Measurements from ENCODE around the gene TRIM72. TPM values are rescaled to one million over a fixed set of nuclear protein-coding genes. Genes with fewer than 3 reads are reported as not detected.

Gene TRIM72
- total and polyA plus RNA-seq, 9 of the 15 experiments (the other 6 are each of a cell fraction or from before 2014, with no cell fraction given) = under 0.01 TPM; not detected in 8

DNA sequence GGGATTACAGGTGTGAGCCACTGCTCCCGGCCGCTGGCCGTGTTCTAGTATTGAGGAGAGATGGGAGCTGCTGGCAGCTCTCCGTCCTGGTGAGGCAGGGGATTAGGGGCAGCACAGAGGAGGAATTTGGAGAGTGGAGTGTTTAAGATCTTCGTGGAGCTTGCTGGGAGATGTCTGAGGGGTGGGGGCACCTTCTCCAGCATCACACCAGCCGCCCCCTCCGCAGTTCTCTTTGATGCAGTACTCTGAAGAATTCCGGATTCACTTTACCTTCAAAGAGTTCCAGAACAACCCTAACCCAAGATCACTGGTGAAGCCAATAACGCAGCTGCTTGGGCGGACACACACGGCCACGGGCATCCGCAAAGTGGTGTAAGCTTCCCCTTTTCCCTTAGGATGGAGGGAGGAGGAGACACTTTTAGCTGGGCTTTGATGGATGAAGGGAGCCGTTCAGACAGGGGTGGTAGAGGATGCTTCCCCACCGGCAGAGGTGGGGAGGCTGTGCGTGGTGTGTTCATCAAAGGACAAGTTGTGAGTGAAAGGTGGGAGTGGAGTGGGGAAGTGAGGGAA, 57.8 kb downstream of the TRIM72 start:
- BruUV-seq (replicated peaks) = no TSS peak
- Histone ChIP-seq H3K27me3 (ENCODE audit: control insufficient read depth in 2 of 2, insufficient read depth in 2 of 2, low read length in 2 of 2) (peaks cover 24 to 47% of the 10 kb centered on the region in 2 experiments), H3K27ac (ENCODE audit: extremely low read depth, low read depth, low read length) (no peak overlapping the region), H3K9me1 (ENCODE audit: control insufficient read depth, insufficient read depth, low read length) (no peaks in the 10 kb centered on the region), H2AFZ (ENCODE audit: low read depth, low read length) (no peak overlapping the region), H3K79me2 (ENCODE audit: control insufficient read depth, insufficient read depth, low read length) (no peaks in the 10 kb centered on the region), H3K9ac (ENCODE audit: insufficient read depth in 1 of 2, low read depth in 2 of 2, low read length in 2 of 2) (no peak overlapping the region), H3K9me3 (replicated peaks; ENCODE audit: control insufficient read depth, insufficient read depth, low read depth, low read length) (no peaks in the 10 kb centered on the region), H3K4me3 (no peak overlapping the region), H3K4me2 (ENCODE audit: insufficient read depth, low read length) (no peak overlapping the region), H3K4me1 (replicated peaks in 1 of 2; ENCODE audit: control insufficient read depth in 2 of 2, insufficient read depth in 2 of 2, low read length in 2 of 2) (no peaks in the 10 kb centered on the region; a peak in 1 of 5 replicates), H3K36me3 (ENCODE audit: control insufficient read depth, insufficient read depth, low read length) (no peaks in the 10 kb centered on the region), H4K20me1 (replicated peaks; ENCODE audit: control insufficient read depth, insufficient read depth, low read length) (no peaks in the 10 kb centered on the region)
- in situ Hi-C loops (cut with MboI) = no loop called here
- ATAC-seq (no peak), DNase-seq (ENCODE audit: extremely low read depth in 1 of 4, low spot score in 3 of 4) (peak in 1 of 4 experiments; percentile 6), FAIRE-seq (no peak)
- intact Hi-C loops (cut with micrococcal nuclease) = no loop called here
- 13% methylated on average over 16 of the region's 16 CpGs for WGBS (ENCODE audit: insufficient coverage, low coverage, missing lambda C conversion rate)
- POLR2A ChIA-PET = interaction anchor here (0.6 kb wide), 1 partner anchor 126 kb away, joined by 3 read pairs; no protein-coding TSS in a partner anchor
- CTCF ChIA-PET (ENCODE audit: low intra/inter-chr PET ratio) = no interaction called here
- TF ChIP-seq RFX7 (CRISPR knock-in tag; IDR thresholded peaks at IDR 0.05) (no peak), HMG20B (CRISPR knock-in tag; IDR thresholded peaks at IDR 0.05) (no peak), KDM5B (IDR thresholded peaks at IDR 0.05; ENCODE audit: insufficient replicate concordance, low read depth, low read length) (no peak), ZNF717 (CRISPR knock-in tag; IDR thresholded peaks at IDR 0.05) (no peak), HNRNPLL (IDR thresholded peaks at IDR 0.05; ENCODE audit: low read depth, low read length, poor library complexity, severe bottlenecking) (no peak), SP2 (IDR thresholded peaks at IDR 0.05; ENCODE audit: extremely low read depth, low read depth, low read length, poor library complexity, severe bottlenecking) (no peak), MEF2D (tag; conservative IDR thresholded peaks at IDR 0.05; ENCODE audit: low read depth) (no peak), FOS (IDR thresholded peaks at IDR 0.05; ENCODE audit: extremely low read depth, insufficient read length) (no peak), SRSF7 (optimal IDR thresholded peaks at IDR 0.05; ENCODE audit: low read depth, low read length) (no peak)
- TF ChIP-seq, protein P1, sequence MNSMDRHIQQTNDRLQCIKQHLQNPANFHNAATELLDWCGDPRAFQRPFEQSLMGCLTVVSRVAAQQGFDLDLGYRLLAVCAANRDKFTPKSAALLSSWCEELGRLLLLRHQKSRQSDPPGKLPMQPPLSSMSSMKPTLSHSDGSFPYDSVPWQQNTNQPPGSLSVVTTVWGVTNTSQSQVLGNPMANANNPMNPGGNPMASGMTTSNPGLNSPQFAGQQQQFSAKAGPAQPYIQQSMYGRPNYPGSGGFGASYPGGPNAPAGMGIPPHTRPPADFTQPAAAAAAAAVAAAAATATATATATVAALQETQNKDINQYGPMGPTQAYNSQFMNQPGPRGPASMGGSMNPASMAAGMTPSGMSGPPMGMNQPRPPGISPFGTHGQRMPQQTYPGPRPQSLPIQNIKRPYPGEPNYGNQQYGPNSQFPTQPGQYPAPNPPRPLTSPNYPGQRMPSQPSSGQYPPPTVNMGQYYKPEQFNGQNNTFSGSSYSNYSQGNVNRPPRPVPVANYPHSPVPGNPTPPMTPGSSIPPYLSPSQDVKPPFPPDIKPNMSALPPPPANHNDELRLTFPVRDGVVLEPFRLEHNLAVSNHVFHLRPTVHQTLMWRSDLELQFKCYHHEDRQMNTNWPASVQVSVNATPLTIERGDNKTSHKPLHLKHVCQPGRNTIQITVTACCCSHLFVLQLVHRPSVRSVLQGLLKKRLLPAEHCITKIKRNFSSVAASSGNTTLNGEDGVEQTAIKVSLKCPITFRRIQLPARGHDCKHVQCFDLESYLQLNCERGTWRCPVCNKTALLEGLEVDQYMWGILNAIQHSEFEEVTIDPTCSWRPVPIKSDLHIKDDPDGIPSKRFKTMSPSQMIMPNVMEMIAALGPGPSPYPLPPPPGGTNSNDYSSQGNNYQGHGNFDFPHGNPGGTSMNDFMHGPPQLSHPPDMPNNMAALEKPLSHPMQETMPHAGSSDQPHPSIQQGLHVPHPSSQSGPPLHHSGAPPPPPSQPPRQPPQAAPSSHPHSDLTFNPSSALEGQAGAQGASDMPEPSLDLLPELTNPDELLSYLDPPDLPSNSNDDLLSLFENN (IDR thresholded peaks at IDR 0.05; ENCODE audit: low read depth in 2 of 2, low read length in 2 of 2) = no peak
- TF ChIP-seq, protein P2, sequence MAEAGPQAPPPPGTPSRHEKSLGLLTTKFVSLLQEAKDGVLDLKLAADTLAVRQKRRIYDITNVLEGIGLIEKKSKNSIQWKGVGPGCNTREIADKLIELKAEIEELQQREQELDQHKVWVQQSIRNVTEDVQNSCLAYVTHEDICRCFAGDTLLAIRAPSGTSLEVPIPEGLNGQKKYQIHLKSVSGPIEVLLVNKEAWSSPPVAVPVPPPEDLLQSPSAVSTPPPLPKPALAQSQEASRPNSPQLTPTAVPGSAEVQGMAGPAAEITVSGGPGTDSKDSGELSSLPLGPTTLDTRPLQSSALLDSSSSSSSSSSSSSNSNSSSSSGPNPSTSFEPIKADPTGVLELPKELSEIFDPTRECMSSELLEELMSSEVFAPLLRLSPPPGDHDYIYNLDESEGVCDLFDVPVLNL (CRISPR knock-in tag; IDR thresholded peaks at IDR 0.05; ENCODE audit: low read depth) = no peak
- TF ChIP-seq, protein P3, sequence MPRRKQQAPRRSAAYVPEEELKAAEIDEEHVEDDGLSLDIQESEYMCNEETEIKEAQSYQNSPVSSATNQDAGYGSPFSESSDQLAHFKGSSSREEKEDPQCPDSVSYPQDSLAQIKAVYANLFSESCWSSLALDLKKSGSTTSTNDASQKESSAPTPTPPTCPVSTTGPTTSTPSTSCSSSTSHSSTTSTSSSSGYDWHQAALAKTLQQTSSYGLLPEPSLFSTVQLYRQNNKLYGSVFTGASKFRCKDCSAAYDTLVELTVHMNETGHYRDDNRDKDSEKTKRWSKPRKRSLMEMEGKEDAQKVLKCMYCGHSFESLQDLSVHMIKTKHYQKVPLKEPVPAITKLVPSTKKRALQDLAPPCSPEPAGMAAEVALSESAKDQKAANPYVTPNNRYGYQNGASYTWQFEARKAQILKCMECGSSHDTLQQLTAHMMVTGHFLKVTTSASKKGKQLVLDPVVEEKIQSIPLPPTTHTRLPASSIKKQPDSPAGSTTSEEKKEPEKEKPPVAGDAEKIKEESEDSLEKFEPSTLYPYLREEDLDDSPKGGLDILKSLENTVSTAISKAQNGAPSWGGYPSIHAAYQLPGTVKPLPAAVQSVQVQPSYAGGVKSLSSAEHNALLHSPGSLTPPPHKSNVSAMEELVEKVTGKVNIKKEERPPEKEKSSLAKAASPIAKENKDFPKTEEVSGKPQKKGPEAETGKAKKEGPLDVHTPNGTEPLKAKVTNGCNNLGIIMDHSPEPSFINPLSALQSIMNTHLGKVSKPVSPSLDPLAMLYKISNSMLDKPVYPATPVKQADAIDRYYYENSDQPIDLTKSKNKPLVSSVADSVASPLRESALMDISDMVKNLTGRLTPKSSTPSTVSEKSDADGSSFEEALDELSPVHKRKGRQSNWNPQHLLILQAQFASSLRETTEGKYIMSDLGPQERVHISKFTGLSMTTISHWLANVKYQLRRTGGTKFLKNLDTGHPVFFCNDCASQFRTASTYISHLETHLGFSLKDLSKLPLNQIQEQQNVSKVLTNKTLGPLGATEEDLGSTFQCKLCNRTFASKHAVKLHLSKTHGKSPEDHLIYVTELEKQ (CRISPR knock-in tag; IDR thresholded peaks at IDR 0.05) = no peak

Measured in K562 (cell line).